GM12891 (cell line): ENCODE results near the gene ADGRV1.
A peak's percentile ranks its signal among the peaks of the same experiment; 100 is the strongest.

Experiments
- DNase-seq: peaks from one replicate; pipeline ENCODE4 v3.0.0; 2011; ENCODE audit warnings: low spot score; ENCODE audit not compliant: insufficient read length
- FAIRE-seq: peaks from 2 replicates; lab custom pipeline; 2011; peaks lifted over from hg19 to GRCh38; lab: Jason Lieb, UNC
- PAX5 ChIP-seq: IDR thresholded peaks from 2 replicates; pipeline ENCODE4 v1.6.1; 2011; ENCODE audit warnings: low read length, moderate library complexity, mild to moderate bottlenecking; ENCODE audit not compliant: insufficient read depth, severe bottlenecking
- POLR2A ChIP-seq: IDR thresholded peaks from 2 replicates; pipeline ENCODE4 v1.6.1; 2011; ENCODE audit warnings: low read depth, low read length, control low read depth
- POLR2AphosphoS5 ChIP-seq: IDR thresholded peaks from 2 replicates; pipeline ENCODE4 v1.6.1; 2011; ENCODE audit warnings: low read depth, low read length, control low read depth
- POU2F2 ChIP-seq: IDR thresholded peaks from 2 replicates; pipeline ENCODE4 v1.6.1; 2011; ENCODE audit warnings: low read depth, mild to moderate bottlenecking, control low read depth, low read length, moderate library complexity
- SPI1 ChIP-seq: IDR thresholded peaks from 2 replicates; pipeline ENCODE4 v1.6.1; 2011; ENCODE audit warnings: low read depth, low read length, control low read depth
- TAF1 ChIP-seq: IDR thresholded peaks from 2 replicates; pipeline ENCODE4 v1.6.1; 2011; ENCODE audit warnings: low read depth, low read length, control low read depth

The ADGRV1 gene

GRCh38 chr5:91130759-91131158, 572.2 kb downstream of the ADGRV1 start:
- no peak for FAIRE-seq
- no peak for TF ChIP-seq POLR2AphosphoS5
- TF ChIP-seq POU2F2: no peak
- no peak for TF ChIP-seq SPI1
- no peak for TF ChIP-seq TAF1
- TF ChIP-seq POLR2A: no peak
- no peak for TF ChIP-seq PAX5
- DNase-seq: no peak

DNA sequence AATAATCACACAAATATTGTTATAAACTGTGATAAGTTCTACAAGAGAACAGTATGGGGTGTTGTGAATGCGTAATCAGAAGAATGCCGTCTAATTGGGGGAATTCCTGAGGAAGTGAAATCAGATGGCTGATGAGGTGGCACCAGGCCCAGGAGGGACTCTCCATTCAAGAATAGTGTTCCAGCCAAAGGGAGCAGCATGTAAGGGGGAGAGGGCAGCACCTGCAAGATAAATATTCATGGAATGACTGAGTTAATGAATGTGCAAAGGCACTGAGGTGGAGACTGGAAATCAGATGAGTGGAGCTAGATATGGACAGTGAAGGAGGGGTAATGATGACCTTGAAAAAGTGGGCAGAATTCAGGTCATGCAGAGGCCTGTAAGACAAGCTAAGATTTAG, 574.0 kb downstream of the ADGRV1 start:
- no peak for TF ChIP-seq POLR2A
- TF ChIP-seq SPI1: peak; percentile 63
- DNase-seq (no peak), FAIRE-seq (no peak)

GRCh38 chr5:91133183-91133582, 574.6 kb downstream of the ADGRV1 start:
- TF ChIP-seq PAX5 (no peak), TAF1 (no peak), SPI1 (no peak), POLR2A (no peak), POLR2AphosphoS5 (no peak), POU2F2 (no peak)
- FAIRE-seq: no peak
- DNase-seq: no peak

GRCh38 chr5:91135475-91136248, 577.1 kb downstream of the ADGRV1 start:
- DNase-seq (no peak), FAIRE-seq (no peak)
- TF ChIP-seq TAF1 (no peak), PAX5 (no peak), POLR2A (no peak), SPI1 (no peak), POLR2AphosphoS5 (no peak), POU2F2 (no peak)

DNA sequence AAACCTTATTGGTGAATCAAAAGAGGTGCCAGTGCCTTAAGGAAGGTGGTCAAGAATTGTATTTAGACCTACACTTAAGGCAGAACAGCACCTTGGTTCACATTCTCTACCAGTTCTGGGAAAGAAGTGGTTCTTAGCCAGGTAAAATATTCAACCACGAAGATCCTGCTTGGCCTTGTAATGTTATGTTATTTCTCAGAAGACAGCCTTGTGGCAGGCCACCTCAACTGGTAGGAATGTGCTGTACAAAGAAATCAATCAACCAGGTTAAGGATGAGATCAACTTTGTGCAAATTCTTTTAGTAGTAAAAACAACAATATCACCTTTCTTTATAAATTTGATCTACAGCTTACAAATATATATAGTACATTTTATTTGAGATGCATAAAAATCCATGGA, 577.7 kb downstream of the ADGRV1 start:
- DNase-seq (no peak), FAIRE-seq (peak; percentile 26)
- TF ChIP-seq TAF1: no peak
- no peak for TF ChIP-seq PAX5
- TF ChIP-seq POLR2A: no peak
- TF ChIP-seq SPI1: no peak
- no peak for TF ChIP-seq POLR2AphosphoS5
- no peak for TF ChIP-seq POU2F2

DNA sequence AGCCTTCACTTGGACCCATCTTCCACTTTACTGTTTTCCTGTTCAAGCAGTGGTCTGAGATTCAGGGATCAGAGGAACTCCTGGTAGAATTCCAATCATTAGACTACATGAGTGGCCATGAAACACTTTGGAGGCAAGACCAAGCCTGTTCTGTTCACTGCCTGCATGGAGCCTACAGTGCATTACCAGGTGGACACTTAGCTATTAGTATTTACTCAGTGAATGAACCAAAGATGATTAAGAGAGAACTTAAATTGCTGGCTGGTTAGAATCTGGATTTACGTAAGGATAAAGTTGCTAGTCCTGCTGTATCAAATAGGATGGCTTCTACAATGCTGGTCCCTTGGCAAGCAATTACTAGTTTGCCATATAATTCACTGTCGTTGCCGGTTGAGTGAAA, 579.0 kb downstream of the ADGRV1 start:
- FAIRE-seq (peak; percentile 16), DNase-seq (no peak)
- TF ChIP-seq PAX5: no peak

- FAIRE-seq (peak; percentile 28), DNase-seq (no peak)
- TF ChIP-seq TAF1: no peak
- TF ChIP-seq POLR2AphosphoS5: no peak
- TF ChIP-seq POLR2A: no peak
- TF ChIP-seq SPI1: no peak
- no peak for TF ChIP-seq PAX5
- no peak for TF ChIP-seq POU2F2
These were observed 581.1 kb downstream of the ADGRV1 start for GRCh38 chr5:91139572-91140200.

DNA sequence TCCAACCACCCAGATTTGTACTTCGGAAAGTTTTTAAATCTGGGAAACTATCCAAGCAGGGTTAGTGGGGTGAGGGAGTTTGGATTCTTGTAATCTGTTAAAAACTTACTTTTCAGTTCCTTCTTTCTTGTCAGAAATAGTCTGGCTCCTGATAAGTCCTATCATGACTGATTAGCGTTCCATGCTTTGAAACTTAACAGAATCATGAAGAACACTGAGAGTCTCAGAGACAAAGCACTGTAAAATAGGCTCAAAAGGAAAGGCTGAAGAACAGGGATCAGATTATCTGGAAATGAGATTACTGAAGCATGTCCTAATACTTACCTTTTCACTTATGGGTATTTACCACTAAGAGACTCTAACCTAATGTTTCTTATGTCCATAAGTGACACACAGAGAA, 582.1 kb downstream of the ADGRV1 start:
- TF ChIP-seq PAX5: no peak
- no peak for TF ChIP-seq TAF1
- no peak for TF ChIP-seq POU2F2
- peak; percentile 40; the same call in 1 of the 2 replicates for TF ChIP-seq SPI1
- FAIRE-seq (no peak), DNase-seq (no peak)

DNA sequence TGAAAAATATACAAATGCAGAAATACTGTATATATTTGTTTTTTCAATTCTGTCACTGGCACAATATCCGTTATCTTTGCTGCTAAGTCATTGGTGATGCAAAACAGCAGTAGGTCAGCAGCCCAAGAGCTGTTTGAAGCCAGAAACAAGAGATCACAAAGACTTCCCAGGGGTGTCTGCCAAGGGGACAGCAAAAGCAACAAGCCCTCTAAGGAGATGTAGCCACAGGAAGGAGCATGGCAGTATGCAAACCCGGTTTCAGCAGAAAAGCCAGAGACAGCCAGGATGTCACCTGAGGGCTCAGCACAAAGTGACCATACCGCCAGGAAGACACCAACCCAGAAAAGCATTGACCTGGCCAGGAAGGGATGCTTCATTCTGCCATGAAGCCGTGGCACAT, 583.0 kb downstream of the ADGRV1 start:
- TF ChIP-seq SPI1 (no peak), TAF1 (no peak), POLR2A (no peak)
- FAIRE-seq: no peak
- no peak for DNase-seq

GRCh38 chr5:91142386-91142785, 583.8 kb downstream of the ADGRV1 start:
- no peak for FAIRE-seq
- DNase-seq: no peak
- TF ChIP-seq TAF1: no peak
- no peak for TF ChIP-seq POLR2A
- no peak for TF ChIP-seq POU2F2
- no peak for TF ChIP-seq SPI1
- TF ChIP-seq PAX5: no peak
- TF ChIP-seq POLR2AphosphoS5: no peak

DNA sequence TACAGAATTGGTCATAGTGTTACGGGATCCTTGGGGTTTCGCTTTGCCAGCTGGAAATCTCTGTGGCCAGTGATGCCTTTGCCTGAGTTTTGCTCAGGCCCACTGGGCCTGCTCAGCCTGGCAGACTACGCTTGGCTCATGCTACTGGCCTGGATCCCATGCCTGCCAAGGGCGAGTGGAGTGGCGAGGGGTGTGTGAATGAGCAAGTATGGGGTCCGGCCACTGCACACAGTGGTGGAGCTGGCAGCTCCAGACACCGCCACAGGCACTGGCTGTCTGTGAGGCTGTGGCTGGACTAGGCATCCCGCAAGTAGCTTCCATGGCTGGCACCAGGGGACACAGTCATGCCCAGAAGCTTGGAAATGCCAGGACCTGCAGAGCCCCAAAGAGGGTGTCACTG, 584.2 kb downstream of the ADGRV1 start:
- DNase-seq (no peak), FAIRE-seq (no peak)
- TF ChIP-seq TAF1 (no peak), POLR2AphosphoS5 (no peak), PAX5 (no peak), POLR2A (no peak), POU2F2 (no peak), SPI1 (no peak)
